Kasumi-1 (cell line): Measurements from ENCODE around the gene APOA1.
"Not testable (repeated sequence)": the region's sequence is repeated elsewhere in the genome, so short reads cannot be mapped to it uniquely, and the experiment has no call there.

Experiments used
- DNase-seq, 2 experiments: peaks; one replicate each; lab custom pipeline; 2025; lab: John Stamatoyannopoulos, UW

APOA1 gene

DNA sequence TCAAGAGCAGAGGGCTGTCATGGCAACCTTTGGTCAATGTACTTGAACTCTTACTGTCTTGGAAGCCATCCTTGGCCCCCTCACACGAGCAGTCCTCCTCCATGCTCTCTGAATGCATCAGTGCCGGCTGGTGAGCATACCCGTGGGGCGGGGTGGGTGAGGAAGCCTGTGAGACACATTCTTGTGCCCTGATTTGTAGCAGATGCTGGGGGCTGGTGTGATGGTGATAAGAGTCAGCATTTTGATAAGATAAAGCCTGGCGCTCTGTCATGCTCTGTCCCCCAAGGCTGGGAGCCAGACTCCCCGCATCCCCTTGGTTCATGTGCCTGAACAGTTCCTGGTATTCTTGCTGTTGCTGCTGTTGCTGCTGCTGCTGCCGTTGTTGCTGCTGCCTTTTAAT, 20.5 kb upstream of the APOA1 start:
- DNase-seq, result no peak

DNA sequence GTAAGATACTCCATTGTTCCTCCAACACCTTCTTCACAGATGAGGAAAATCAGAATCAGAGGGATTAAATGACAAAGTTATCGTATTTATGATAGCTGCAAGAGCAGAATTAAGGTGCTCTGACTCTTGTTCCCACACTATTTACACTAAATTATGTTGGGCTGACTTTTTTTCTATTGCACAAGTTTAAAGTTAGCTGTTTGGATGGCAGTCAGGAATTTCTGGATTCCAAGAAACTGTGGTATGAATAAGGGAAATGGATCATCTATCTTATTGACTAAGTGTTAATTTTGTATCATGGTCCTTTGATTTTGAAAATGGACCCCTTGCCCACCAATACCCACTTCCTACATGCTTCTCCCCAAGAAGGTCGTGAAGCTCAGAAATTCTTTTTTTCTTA, 19.9 kb upstream of the APOA1 start:
- no peak for DNase-seq

DNA sequence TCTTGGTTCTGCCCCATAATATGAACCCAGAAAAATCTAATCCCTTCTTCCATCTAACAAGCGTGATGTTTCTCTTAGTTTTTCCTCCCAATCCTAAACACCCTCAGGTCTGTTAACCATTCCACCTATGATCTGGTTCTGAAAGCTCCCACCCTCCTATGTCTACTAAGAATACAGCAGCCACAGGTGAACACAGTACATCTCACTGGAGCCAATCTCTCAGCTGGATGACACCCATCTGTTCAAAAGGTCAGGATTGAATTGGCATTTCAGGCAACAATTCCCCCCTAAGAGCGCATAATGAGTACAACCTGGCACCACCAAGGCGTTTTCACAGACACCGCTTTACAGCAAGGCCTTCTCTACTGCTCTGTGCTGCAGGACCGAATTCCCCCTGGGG, 19.0 kb upstream of the APOA1 start:
- no peak for DNase-seq

DNA sequence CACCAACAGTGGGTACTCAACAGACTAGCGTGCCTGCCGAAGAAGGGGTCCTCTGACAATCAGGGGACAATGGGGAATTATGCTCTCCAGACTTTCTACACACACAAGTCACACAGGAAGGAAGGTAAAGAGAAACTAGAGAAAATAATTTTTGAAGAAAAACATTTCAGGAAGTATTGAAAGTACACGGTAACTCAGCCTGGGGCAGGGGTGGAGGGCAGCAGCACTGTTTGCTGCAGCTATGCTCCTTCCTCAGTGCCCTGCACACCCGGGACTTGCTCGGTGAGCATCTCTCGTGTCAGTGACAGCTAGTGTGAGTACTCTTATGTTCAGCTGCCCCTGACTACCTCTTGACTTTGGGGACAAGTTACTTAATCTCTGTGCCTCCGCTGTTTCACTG, 18.0 kb upstream of the APOA1 start:
- no peak for DNase-seq

DNA sequence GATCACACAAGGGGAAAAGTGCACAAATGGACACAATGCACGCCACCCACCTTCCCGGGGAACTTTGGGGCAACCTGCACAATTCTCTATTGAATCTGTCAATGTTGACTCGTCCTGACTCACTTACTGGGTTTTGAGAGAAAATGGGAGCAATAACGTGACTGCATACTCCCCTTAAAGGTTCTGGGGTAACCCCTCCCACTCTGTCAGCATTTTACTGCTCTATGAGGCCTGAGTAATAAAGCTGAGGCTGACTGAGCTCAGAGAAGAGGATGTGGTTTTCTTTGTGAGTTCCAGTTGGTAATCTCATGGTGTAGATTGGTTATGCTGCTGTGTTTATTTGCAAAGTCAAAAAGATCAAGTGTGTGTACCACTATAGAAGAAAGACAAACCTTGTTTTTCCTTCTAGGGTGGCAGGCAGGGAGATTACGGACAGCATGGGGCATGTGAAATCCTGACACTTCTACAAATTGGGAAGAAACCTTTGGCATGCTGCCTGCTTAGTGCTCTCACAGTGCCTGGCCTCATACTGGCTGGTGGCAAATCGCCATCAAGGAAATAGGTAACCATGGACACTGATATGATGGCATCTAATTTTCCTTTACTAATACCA, 16.1 kb upstream of the APOA1 start:
- peak; percentile 95 to 96 for DNase-seq

DNA sequence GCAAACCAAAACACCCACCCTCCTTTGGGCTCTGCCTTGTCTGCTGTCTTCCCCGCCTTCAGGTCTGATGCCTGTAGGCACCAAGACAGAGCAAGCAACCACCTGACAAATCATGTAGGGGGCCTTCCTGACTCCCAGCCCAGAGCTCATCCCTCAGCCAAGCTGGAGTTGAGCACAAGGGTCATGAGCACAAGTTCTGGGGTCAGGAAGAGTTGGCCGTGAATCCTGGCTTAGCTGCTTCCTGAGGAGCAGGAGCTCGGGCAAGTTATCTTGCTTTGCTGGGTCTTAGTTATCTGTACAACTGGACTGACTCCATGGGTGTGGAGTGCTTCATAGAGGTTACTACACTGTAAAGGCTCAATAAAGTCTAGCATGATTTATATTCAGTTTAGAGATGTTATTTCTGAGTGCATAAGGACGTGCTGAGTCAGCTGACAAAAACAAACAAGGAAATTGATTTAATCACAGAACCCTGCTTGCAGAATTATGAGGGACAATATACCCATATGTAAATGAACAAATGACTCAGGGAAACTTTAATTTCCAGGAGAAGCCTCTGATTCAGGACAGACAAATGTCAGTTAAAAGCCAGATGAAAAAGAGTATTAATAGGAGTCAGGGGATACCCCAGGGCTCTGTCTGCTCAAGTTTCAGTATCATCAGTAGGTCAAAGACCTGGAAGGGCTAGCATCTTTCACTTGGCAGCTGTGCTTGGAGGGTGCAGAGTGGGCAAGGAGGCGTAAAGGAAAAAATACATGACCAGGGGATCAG, 15.0 kb upstream of the APOA1 start:
- no peak for DNase-seq

DNA sequence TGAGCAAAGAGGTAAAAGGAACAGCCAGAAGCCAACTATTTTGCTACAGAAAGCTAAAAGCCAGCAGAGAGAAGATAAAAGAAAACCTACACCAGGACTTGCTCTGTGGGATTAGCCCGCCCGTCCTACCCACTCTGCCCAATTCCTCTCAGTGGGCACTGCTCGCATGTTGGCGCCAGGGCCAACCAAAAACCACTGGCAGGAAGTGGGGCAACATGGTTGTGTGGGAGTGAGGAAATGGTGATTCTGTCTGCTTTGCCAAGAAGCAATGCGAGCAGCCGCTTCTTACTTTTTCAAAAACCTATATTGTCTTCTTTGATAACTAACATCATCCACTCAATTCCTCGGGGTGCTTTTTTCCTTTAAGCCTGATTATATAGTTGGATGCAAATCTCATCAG, 14.2 kb upstream of the APOA1 start:
- peak; percentile 72 to 77 for DNase-seq

DNA sequence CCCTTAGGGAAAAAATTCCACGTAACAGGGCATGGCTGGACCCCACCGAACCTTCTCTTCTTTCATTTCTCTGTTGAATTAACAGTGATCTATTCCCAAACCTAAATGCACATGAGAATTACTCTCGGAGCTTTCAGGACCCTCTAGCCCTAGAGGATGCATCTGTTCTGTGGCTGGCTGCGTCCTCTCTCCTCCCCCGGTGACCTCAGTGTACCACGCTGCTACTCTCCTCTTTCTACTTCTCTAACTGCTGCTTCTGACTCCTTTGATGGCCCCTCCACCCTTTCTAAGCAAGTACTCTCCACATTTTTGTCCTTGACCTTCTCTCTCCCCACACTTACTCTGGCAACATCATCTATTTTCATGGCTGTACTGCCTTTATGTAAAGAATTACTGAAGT, 12.1 kb upstream of the APOA1 start:
- DNase-seq, result peak in 1 of 2 experiments; percentile 30

DNA sequence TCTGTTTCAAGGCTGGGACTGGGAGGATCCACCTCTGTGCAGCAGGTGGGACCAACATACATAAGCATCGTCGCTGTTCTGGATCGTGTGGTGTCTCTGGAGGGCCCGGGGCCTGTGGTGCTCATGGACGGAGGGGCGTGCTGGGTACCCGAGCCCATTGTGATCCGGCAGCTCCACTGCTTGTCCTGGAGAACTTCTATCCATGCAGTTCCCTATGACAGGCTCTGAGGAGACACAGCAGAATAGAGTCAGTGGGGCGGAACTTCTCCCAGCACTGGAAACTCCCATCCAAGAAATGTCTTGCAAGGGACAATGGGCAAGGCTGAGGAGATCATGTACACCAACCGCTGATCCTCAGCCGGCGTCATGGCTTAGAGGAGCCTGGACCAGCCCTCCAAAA, 11.6 kb upstream of the APOA1 start:
- DNase-seq, result no peak

DNA sequence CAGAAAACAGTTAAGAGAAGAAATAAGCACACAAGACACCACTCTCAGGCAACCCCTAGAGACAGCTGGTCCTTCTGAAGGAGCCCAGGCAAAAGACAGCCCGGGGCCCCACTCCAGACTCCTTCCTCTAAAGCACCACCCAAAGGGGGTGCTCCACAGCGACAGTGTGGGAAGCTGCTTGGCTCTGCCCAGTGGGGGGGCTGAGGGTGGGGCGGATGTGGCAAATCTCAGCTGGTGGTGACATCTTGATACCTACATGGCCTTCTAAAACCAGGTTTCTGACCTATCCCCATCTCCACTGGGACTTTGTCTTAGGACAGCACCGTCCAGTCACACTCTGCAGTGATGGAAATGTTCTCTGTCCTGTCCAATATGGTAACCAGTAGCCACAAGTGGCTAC, 10.2 kb upstream of the APOA1 start:
- no peak for DNase-seq

DNA sequence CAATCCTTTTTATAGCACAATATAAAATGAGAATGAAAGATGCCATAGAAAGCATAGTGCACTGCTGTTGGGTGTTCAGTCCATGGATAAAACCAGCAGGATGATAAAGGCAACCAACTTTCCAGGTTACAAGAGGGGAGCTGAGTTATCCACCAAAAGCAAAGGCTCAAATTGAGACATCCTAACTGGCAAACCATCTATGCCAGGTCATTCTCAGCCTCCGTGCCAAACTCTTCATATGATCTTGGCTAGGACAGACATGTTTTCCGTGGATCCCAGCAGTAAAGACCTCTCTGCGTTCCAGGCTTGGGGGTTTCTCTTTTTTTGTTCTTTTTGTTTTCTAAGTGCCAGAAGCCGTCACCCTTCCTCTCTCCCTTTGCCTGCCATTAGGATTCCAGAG, 7.3 kb upstream of the APOA1 start:
- DNase-seq, result no peak

DNA sequence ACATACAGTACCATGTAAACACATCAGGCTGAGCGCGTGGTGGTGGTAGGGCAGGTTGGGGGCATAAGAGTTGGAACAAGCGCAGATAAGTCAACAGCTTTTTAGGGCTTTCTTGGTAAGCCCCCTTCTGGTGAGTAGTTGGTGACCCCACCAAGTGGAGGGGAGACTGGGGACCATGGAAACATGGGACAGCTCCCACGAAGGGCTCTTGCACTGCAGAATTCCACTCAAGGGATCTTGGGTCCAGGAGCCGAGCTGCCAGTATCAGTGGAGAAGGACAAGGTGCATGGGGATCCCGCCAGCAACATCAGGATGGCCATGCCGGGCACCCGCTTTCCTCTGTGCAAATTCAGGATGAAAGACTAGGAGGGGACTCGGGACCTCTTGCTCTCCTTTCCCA, 6.2 kb upstream of the APOA1 start:
- DNase-seq, result no peak

DNA sequence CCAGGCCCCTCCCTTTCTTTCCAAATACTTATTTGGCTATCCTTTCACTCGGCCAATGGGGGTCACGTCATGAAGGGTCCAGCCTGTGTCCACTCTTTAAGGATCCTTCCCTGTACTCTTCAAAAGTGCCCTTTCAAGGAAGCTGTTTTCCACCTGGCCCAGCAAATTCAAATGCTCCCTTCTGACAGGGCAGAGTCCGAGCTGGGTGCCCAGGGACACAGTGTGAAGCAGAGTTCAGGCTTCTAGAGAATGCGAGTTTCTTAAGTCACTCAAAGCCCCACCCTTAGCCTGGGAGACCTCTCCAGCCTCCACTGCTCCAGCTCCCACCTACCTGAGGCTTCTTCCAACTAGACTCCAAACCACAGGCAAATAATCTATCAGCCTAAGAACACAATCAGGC, 5.5 kb upstream of the APOA1 start:
- DNase-seq, result no peak

DNA sequence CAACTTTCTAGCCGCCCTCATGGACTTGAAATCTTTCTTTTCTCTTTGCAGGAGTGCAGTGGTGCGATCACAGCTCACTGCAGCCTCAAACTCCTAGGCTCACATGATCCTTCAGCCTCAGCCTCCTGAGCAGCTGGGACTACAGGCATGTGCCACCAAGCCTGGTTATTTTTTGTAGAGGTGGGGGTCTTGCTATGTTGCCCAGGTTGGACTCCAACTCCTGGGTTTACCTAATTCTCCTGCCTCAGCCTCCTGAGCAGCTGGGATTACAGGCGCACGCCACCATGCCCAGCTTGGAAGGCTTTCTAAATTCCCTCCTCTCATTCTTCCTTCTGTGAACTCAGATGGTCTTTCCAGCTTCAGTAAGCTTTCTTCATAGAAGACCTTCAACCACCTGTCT, 4.7 kb upstream of the APOA1 start:
- DNase-seq, result no peak

DNA sequence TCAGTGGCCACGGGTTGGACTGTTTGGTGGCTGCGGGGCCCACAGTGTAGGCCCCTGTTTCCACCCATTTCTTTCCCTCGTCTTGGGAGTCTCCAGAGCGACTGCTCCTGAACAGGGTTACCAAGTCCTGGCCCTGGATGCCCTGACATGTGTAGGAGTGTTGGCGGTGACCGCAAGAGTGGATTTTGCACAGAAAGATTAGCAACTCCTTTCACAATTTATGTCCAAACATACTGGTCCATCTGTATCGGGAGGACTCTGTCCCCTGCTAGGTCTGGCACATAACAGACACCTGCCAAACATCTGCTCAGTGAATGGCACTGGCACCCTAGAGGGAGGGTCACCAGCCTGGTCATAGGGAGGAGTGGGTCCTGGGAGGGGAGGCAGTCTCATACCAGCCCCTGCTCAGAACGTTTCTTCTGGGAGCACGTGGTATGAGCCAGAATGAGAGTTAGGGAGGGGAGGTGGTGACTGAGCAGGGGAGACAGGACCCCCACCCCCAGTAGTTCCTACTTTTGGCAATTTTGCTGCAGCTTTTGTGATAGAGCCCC, 3.4 kb upstream of the APOA1 start:
- DNase-seq, result no peak

DNA sequence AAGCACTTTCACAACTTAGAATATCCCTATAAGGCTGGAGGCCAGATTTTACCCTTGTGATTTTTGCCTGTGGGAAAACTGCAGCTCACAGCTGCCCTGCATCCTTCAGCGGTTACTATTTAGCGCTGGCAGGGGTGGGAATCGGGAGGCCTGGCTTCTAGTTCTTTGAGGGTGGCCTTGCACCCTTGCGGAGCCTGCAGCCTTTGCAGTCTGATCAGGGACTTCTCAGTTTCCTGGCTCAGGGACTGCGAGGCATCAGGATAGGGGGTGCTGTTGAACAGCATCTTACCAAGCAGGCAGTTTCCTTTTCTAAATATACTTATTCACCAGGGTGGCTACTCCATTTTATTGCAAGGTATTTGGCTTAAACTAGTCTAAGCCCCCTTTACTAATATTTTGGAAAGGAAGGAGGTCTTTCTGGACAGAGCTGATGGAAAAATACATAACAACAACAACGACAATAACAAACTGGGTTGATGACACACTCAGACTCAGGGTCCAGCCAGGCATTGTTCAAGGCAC, 2.9 kb upstream of the APOA1 start:
- DNase-seq, result peak in 1 of 2 experiments; percentile 18

DNA sequence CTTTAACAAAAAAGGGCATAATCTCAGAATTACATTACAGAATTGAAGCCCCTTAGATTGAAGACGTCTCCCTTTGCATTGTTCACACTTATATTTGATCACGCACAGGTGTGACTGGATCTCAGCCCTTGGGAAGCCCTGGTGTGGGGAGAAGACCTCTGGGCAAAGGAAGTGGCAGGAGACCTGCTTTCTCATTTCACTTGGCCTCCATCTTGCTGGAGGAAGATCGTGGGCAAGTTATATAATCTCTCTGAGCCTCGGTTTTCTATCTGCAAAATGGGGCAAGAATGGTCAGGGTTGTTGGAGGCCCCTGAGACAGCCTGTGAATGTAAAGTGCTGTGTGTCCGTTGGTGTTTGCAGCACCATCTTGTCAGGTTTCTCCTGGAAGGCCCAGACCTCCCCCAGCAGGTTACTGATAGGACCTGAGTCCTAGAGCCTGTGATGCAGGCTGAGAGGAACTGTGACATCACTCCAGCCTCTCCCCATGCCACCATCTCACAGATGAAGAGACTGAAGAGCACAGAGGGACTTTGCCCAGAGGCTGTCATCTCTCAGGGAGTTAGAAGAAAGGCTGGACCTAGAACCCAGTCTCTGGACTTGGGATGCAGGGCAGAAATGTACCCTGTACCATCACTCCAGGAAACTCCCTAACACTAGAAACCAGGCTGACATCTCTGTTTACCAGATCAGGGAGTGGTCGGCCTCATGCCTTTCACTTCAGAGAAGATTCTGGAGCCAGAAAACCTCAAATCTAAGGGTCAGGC, 1.1 kb upstream of the APOA1 start:
- DNase-seq, result no peak

DNA sequence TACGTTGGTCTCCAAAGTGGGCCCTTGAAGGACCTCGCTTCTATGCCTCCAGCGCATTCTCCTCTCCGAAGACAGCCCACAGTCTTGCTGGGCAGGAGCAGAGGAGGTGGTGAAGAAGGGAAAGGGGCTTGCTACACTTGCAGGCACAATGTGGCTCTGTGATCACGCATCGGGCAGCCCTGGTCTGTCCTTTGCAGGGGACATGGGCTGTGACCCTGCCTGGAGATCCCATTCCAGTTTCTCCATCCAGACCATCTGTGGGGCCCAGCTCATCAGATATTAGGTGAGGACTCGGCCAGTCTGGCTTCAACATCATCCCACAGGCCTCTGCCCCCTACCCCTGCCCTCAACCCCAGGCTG, 810 bp downstream of the APOA1 start:
- no peak for DNase-seq

DNA sequence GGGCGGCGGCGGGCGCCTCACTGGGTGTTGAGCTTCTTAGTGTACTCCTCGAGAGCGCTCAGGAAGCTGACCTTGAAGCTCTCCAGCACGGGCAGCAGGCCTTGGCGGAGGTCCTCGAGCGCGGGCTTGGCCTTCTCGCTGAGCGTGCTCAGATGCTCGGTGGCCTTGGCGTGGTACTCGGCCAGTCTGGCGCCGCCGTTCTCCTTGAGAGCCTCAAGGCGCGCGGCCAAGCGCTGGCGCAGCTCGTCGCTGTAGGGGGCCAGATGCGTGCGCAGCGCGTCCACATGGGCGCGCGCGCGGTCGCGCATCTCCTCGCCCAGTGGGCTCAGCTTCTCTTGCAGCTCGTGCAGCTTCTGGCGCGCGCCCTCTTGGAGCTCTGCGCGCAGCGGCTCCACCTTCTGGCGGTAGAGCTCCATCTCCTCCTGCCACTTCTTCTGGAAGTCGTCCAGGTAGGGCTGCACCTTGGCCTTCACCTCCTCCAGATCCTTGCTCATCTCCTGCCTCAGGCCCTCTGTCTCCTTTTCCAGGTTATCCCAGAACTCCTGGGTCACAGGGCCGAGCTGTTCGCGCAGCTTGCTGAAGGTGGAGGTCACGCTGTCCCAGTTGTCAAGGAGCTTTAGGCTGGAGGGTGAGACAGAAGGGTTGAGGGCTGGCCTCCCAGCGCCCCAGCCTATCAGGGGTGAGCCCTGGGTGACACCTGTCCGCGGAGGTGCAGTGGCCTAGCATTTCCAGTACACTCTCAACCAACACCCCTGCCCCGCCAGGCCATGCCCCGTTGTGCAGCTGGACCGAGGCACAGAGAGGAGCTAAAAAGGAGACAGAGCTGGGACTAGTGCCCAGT, 1.4 kb downstream of the APOA1 start:
- peak; percentile 86 to 91 for DNase-seq

DNA sequence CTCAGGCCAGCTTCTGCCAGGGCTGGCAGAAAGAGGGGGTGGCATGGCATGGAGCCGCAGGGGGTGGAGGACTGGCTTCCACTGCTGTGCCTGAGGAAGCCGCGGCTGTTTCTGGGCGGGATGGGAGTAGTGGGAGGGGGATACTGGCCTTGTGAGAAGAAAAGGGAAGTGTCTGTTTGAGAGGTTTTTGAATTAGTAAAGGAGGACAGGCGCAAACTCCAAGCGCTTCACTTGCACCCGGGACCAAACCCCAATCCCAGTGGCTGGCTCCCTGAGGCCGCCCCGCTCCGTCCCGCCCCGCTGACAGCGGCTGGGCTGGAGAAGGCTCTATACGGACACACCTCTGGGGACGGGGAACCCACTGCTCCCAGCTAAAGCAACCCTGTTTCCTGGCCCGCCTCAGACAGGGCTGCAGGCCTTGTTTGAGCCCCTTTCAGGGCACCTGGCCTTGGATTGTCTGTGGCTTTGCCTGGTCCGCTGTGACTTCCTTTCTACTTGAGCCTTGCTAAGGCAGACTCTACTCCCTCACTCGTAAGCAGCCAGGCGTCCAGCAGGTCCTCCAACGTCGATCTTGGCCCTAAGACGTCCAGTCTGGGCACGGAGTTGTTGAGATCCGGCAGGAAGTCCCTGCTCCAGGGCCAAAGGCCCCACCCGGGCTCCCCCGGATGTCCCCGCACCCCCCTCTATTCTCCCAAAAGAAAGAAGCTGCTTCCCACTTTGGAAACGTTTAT, 2.2 kb downstream of the APOA1 start:
- peak; percentile 82 to 86 for DNase-seq

DNA sequence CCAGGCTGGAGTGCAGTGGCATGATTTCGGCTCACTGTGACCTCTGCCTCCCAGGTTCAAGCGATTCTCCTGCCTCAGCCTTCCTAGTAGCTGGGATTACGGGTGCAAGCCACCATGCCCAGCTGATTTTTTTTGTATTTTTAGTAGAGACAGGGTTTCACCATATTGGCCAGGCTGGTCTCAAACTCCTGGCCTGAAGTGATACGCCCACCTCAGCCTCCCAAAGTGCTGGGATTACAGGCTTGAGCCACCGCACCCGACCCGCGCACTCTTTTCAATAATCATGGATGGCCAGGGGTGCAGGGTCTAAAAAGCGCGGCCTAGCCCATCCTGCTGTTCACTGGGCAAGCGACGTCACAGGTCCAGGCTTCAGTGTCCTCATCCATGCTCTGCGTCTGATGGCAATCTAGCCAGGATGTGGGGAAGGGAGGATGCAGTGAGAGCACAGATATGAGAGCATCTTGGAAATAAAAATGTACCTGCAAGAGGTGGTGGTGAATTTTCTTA, 2.8 kb downstream of the APOA1 start:
- DNase-seq, result not testable (repeated sequence)
